NCI-H2171 treated with DMSO at 0.1 percent for 48 hours (cell line): Measurements from ENCODE around the gene TNNC2.
"Not testable (repeated sequence)": the region's sequence is repeated elsewhere in the genome, so short reads cannot be mapped to it uniquely, and the experiment has no call there.

Experiments used
- DNase-seq: peaks from one replicate; lab custom pipeline; 2025; lab: John Stamatoyannopoulos, UW

The TNNC2 gene

DNA sequence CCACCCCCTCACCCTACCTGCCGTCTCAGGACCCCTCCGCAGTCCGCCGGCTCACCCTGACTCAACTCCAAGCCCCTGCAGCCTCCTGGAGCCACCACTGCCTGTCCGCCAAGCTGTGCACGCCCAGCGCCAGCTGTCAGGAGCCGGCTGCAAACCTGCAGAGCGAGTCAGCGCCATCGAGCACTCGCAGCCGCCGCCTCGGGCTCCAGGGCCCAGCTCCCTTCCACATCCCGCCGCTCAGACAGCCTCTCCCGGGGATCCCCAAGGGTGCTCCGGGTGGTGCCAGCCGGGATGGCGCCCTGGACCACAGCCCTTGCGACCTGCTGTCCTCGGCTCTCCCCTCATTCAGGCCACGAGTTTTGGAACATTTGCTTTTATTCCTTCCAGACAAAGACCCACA, 4.3 kb downstream of the TNNC2 start:
- DNase-seq: peak; percentile 84

DNA sequence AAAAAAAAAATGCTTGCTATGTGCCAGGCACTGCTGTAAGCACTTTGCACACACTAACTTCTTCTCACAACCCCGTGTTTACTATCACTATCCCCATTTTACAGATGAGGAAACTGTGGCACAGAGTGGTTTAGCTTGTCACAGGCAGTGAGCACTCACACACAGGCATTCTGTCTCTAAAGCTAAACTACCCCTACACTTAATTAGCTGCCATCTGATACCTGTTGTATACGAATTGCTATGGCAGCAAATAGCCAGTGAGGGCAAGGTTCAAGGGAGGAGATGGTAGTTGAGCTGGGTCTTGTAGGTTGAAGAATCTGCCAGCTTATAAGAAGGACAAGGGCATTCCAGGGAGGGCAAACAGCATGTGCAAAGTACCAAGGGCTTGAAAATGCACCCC, 5.2 kb downstream of the TNNC2 start:
- peak; percentile 37 for DNase-seq

DNA sequence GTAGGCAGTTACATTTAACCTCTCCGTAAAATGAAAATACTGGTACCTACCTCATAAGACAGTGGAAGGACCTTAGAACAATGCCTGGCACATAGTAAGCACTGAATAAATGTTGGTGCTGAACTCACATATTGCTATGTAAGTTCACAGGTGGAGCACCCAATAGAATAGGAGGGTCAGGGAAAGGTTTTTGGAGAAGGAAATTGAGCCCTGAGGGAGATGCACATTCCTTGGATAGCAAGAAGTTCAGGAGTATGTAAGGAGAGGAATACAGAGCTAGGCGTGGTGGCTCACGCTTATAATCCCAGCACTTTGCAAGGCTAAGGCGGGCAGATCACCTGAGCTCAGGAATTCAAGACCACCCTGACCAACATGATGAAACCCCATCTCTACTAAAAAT, 7.6 kb downstream of the TNNC2 start:
- DNase-seq: no peak

DNA sequence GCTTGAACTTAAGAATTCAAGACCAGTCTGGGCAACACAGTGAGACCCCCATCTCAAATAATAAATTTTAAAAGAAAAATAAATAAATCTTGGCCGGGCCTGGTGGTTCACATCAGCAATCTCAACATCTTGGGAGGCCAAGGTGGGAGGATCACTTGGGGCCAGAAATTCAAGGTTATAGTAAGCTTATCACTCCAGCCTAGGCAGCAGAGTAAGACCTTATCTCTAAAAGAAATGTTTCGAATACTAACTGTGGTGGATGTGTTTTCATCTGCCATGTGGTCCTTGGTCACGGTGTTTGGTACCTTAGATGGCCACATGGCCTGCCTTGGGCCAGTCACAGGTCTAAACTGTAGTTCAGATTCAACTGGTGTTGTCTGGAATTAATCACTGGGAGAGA, 8.9 kb downstream of the TNNC2 start:
- no peak for DNase-seq

DNA sequence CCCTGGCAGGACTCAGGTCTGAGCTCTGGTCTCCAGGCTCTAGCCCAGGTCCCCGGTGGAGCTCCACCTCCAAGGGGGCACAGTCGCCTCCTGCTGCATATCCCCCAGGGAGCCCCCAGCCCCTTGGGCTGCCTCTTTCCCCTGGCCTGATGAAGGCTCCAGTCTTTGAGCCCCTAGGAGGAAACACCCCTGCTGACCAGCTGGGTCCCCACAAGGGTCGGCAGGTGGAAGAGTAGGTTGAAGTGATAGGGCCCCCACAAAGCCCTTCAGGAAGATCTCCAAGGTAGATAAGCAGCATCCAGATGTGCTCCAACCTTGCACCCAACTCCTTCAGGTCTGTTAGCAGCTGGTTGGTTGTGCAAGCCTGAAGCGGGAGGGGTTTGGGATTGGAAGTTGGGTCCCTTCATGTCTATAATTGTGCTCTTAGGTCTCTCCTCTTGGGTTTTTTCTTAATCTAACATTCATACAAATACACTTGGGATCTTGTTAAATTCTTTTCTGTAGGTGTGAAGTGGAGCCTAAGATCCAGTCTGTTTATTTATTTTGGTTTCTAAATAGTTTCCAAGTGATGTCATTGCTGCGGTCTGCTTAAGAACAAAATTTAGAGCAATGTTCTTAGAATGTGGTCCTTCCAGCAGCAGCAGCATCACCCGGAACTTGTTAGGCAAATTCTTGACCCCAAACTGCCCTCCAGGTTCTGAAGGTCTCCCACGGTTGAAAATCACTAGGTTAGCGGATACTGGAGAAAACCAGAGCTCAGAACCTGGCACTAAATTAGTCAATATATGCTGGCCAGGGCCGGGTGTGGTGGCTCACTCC, 9.5 kb downstream of the TNNC2 start:
- no peak for DNase-seq

DNA sequence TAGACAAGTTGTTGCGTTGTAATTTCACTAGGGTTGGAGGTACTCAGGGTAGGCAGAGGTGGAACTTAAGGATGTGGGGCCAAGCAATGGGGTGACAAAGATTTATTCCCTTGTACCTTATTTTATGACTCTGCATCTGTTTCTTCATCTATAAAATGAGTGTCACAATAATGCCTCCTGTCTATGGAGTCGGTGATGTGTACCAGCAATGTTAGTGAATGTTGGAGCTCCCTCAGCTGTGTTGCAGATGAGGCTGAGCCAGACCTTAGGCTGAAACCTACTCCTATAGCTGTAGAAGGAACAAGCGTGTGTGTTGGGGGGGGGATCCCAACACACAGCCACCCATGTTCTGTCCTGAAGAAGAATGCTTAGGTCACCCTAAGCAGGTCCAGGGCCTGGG, 10.2 kb downstream of the TNNC2 start:
- no peak for DNase-seq

DNA sequence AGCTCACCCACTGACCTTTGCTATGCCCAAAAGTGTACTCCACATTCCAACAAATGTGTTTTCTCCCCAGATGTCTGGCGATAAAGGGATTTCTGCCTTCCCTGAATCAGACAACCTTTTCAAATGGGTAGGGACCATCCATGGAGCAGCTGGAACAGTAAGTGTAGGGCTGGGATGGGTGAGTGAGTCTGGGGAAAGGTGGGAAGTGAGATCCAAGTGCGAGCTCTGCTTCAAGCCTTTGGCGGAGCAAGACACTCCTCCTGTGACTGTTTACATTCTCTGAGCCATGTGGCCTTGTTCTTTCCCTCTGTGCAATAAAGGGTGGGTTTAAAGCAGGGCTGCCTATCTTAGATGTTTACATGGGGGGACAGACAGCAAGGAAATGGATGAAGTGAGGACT, 12.8 kb downstream of the TNNC2 start:
- DNase-seq: no peak

DNA sequence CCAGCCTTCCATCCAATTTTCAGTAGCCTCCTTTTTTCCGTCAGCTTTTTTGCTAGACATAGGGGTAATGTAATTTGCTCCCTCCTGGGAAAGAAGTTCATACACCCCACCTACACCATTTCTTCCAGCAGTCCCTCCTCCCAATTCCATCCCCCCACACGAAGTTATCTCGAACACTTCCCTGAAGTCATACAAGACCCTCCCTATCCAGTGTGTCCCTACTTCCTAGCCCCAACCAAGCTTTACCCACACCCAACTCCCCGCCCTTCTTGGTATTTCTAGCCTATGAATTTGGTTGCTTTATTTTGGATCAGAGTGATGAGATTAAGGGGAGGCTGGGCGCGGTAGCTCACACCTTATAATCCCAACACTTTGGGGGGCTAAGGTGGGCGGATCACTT, 13.6 kb downstream of the TNNC2 start:
- DNase-seq: no peak

DNA sequence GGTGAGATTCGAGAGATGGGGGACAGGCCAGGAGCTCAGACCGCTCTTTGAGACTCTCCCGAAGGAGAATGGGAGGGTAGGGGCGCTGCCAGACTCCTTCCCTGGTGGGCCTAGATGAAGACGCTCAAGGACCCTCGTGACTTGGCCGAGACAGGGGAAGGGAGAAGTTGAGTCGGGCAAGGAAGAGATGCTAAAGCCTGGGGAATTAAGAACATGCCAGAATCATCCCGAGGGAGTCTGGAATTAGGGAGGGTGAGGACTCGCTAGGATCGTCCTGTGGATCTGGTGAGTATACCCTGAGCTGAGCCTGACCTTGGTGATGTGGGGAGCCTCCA, 14.1 kb downstream of the TNNC2 start:
- DNase-seq: no peak

DNA sequence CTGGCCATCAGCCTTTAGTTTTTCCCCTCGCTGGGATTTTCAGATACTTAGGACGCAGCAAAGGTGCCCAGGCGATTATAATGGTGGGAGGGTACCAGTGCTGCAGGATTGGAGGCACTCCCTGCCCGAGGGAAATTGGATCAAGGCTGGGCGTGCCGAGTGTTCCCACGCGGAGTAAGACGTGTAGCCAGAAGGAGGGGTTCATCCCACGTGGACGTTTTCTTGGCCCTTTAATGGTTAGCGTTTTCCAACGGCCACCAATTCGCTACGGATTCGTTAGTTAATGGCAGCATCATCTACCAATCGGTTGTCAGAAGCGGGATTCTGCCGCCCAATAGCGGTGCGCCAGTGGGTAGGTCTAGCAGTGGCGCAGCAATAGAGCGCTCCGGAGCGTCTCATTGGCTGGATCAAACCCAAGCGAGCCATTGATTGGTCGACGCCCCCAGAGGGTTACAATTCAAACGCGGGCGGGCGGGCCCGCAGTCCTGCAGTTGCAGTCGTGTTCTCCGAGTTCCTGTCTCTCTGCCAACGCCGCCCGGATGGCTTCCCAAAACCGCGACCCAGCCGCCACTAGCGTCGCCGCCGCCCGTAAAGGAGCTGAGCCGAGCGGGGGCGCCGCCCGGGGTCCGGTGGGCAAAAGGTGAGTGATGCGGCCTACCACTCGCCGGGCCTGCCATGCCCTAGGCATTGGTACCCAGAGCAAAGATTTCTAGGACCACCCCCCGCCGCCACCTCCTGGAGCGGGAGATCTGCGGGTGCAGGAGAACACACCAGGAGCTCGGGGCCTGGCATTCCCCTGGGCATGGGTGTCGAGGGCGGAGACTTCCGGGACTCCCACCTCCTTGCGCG, 14.7 kb downstream of the TNNC2 start, which contains the start of gene UBE2C:
Gene UBE2C (plus strand): TSS at position 488 of the 849 bp plus-strand sequence. CDS start 52 bp downstream, at position 540.
- peak; percentile 100 for DNase-seq

DNA sequence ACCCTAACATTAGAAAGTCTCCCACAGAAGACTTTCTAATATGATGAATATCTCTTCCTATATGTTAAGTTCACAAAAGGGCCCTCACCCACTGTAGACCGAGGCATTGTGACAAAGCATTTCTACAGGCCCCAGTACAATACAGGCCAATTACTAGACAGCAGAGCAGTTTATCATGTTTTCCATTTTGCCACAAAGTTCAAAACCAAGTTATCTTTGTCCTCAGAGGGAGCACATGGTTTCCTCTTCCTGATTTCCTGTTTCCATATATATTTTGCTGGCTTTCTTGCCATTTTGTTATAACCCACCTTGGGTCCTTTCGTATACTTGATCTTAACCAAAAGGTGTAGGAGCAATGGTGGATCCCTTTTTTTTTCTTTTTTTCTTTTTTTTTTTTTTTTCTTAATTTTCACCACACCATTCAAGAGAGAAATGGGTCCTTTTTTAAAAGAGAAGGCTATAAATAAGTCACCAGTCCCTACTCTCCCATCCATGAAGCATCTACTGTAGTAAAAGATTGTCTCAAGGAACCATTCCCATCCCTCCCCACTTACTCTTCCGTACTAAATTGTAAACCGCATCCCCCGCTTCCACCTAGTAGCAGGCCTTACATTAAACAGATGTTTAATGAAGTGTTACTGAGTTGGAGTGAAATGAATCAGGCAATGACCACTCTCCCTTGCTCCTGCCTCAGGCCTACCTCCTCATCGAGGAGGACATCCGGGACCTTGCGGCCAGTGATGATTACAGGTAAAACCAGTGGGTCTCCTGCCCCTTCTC, 16.7 kb downstream of the TNNC2 start:
- DNase-seq: no peak

DNA sequence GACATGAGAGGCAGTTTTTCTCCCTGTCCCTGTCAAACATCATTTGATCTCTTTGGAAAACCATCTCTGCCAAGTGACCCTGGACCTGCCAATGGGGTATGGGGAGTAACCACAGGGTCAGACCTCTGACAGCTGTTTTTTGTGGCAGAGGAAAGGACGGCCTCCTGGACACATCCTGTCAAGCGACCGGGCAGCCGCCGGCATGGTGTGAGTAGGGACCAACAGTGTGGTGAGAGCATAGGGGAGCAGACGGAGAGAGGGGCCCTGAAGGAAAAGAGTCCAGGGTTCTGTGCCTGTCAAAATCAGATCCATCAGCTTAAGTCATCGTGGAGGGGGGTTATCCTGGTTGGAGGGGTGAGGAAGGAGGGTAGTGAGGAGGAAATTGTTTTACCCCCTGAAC, 25.3 kb downstream of the TNNC2 start:
- no peak for DNase-seq

DNA sequence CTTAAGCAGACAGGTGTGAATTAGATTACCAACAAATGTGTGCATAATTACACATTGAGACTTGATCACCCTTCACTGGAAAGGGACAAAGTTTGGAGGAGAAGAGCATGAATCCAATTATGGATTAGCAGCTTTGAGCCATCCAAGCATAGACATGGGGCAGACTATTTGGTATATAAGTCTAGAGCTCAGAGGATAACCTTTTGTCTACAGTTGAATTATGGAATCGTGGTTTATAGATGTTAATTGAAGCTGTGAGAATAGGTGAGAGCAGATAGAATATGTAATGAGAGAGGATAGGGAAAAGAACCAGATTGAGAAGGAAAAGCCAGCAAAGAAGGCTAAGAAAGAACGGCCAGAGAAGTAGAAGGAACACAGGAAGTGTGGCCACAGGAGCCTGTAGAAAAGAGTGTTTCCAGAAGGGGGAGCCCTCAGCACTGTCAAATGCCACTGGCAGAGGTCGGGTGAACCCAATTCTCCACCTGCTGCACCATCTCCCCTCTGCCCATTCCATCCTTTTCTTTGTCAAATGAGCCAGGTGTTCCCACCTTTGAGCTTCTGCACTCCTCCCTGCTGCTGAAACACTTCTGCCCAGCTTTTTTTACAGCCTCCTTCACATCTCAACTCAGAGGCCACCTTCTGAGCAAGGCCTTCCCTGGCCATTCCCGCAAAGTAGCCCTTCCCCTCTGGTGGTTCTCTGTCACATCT, 28.0 kb downstream of the TNNC2 start:
- DNase-seq: peak; percentile 71

DNA sequence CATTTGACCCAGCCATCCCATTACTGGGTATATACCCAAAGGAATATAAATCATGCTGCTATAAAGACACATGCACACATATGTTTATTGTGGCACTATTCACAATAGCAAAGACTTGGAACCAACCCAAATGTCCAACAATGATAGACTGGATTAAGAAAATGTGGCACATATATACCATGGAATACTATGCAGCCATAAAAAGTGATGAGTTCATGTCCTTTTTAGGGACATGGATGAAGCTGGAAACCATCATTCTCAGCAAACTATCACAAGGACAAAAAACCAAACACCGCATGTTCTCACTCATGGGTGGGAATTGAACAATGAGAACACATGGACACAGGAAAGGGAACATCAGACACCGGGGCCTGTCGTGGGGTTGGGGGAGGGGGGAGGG, 29.2 kb downstream of the TNNC2 start:
- DNase-seq: not testable (repeated sequence)

DNA sequence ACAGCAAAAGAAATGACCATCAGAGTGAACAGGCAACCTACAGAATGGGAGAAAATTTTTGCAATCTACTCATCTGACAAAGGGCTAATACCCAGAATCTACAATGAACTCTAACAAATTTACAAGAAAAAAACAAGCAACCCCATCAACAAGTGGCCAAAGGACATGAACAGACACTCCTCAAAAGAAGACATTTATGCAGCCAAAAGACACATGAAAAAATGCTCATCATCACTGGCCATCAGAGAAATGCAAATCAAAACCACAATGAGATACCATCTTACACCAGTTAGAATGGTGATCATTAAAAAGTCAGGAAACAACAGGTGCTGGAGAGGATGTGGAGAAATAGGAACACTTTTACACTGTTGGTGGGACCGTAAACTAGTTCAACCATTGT, 29.6 kb downstream of the TNNC2 start:
- not testable (repeated sequence) for DNase-seq

DNA sequence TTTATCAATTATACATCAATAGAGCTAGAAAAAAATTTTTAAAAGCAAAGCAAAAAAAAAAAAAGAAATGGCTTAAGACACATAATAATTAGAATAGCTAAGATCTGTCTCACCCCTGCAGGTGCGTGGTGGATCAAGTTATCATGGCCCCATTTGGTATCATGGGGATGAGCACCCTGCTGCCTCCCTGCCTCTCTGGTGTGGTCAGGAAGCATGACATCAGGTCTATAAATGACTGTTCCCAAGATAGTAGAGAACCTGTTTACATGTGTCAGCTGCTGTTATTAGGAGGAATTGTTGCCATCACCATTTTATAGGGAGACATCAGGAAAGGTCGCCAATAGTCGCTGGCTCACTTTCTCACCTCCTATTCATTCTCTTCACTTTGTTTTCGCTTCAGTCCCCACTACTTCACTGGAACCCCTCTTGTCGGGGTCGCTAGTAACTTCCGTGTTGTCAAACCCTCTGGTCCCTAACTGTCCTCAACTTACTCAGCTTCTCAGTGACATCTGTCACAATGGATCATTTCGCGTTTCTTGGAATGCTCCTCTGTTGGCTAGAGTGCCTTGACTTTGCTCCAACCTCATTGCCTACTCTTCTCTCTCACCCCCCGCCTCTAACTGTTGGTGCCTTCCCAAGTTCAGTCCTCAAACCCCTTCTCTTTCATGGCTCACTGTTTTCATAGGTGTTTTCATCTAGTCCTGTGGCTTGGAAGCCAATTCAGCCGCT, 30.6 kb downstream of the TNNC2 start:
- no peak for DNase-seq

DNA sequence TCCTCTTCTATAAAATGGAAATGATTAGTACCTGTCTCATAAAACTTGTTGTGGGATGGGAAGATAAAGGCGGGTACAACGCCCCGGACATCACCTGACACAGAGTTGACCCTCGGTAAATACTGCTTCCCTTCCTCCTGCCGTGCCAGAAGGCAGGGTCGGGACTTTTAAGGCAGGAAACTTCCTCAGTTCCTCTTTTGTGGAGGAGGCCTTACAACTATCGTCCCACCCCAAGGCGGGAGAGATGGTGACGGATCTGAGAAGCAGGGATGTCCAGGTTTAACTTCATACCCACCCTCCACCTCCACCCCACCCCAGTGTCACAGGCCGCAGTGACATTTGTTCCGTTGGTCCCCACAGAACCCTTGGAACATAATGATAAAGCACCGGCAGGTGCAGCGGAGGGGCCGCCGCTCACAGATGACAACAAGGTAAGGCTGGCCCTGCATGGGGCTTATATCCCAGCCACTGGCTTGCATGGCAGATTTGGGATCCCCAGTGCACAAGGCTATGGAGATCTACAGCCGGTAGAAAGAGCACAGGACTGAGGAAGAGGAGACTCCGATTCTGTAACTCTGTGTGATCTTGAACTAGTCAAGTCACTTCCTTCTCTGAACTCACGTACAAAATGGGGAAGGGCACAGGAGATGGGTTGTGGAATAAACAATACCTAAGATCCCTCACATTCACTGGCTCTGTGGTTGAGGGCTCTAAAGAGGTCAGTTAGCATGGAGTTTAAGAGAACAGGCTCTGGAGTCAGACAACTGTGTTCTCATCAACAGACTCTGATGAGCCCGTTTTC, 34.6 kb downstream of the TNNC2 start:
- DNase-seq: no peak

DNA sequence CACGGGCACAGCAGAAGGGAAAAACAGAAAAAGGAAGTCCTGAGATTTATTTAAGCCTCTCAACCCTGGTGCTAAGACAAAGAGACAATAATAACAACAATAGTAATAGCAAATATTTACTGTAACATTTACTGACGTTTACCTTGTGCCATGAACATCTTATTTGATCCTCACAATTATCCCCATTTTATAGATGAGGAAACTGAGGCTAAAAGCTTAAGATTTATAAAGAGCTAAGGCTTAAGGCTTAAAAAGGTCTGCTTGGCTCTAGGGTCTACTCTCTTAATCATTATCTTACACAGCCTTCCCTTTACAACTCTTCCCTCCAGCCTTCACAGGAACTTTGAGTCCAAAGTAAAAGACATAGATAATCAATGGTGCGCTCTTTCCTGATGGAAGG, 38.8 kb downstream of the TNNC2 start:
- no peak for DNase-seq

DNA sequence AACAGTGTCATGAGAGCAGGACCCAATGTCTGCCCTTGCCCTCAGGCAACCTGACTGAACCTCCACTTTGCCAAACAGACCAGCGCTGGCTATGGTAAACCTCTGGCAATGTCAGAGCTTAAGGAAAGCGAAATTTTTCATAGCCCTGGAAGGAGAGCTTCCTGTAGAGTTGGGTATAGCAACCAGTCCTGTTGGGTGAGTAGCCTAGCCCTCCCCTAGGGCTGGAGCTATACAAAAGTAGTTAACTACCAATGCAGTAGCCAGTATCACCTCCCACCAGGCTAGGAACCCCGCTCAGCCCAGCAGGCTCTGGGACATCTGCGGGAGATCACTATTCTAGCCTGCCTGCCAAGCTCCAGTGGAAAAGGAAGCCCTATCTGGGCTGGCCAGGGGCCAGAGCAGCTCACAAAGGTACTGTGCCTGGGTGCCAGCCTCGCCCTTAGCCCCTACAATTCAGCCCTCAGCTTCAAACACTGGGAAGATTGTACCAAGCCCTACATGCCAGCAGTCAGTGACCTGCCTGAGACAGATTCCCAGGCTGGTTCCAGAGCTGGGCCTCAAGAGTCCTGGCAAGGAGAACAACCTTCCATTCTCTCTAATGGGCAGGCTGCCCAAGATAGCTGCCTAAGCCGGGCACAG, 43.3 kb downstream of the TNNC2 start:
- DNase-seq: no peak

DNA sequence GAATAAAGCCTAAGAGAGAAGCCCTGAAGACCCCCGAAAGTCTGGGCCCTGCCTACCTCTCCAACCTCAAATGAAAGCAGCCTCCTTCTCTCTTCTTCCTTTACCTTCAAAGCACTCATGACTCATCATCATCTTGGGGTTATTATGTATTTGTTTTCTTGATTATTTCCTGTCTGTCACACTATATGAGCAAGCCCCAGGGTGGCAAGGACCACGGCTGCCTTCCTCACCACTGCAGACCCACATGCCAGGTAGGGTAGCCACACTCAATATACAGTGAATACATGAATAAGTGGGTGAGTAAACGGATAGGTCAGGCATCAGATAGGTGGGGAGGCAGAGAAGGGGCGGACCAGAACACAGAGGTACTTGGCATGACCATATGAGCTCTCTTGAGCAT, 44.2 kb downstream of the TNNC2 start:
- no peak for DNase-seq
